HG03342 (cell line): ENCODE results near the gene GPR31.

ENCODE experiments used
- ATAC-seq: cut with Tn5 transposase; IDR thresholded peaks from one replicate; pipeline ENCODE4 v1.9.1; 2021; ENCODE audit warnings: mild to moderate bottlenecking, moderate library complexity; ENCODE audit not compliant: unreplicated experiment

The GPR31 gene

GRCh38 chr6:167141667-167142432 is 15.9 kb downstream of the GPR31 start:
- ATAC-seq: peak; percentile 86

GRCh38 chr6:167140589-167141474 is 16.9 kb downstream of the GPR31 start:
- ATAC-seq: no peak

- ATAC-seq: no peak
Measured at GRCh38 chr6:167139761-167140160, 18.0 kb downstream of the GPR31 start.

DNA sequence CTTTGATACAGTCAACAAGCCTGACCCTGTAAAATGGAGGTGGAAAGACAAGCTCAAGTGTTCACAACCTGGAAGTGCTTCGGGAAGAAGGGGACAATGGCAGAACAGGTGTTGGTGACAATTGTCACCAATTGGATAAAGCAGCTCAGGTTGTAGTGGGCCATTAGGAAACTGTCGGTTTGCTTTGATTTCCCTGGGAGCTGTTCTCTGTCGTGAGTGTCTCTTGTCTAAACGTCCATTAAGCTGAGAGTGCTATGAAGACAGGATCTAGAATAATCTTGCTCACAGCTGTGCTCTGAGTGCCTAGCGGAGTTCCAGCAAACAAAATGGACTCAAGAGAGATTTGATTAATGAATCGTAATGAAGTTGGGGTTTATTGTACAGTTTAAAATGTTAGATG is 19.9 kb downstream of the GPR31 start:
- no peak for ATAC-seq

DNA sequence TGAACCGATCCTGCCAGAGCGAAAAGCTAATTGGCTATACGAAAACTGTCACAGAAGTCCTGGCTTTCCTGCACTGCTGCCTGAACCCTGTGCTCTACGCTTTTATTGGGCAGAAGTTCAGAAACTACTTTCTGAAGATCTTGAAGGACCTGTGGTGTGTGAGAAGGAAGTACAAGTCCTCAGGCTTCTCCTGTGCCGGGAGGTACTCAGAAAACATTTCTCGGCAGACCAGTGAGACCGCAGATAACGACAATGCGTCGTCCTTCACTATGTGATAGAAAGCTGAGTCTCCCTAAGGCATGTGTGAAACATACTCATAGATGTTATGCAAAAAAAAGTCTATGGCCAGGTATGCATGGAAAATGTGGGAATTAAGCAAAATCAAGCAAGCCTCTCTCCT is 20.7 kb downstream of the GPR31 start:
- no peak for ATAC-seq

DNA sequence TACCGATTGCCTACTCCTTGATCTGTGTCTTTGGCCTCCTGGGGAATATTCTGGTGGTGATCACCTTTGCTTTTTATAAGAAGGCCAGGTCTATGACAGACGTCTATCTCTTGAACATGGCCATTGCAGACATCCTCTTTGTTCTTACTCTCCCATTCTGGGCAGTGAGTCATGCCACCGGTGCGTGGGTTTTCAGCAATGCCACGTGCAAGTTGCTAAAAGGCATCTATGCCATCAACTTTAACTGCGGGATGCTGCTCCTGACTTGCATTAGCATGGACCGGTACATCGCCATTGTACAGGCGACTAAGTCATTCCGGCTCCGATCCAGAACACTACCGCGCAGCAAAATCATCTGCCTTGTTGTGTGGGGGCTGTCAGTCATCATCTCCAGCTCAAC is 21.4 kb downstream of the GPR31 start:
- no peak for ATAC-seq

- no peak for ATAC-seq
Measured at GRCh38 chr6:167134448-167135328, 23.1 kb downstream of the GPR31 start.

DNA sequence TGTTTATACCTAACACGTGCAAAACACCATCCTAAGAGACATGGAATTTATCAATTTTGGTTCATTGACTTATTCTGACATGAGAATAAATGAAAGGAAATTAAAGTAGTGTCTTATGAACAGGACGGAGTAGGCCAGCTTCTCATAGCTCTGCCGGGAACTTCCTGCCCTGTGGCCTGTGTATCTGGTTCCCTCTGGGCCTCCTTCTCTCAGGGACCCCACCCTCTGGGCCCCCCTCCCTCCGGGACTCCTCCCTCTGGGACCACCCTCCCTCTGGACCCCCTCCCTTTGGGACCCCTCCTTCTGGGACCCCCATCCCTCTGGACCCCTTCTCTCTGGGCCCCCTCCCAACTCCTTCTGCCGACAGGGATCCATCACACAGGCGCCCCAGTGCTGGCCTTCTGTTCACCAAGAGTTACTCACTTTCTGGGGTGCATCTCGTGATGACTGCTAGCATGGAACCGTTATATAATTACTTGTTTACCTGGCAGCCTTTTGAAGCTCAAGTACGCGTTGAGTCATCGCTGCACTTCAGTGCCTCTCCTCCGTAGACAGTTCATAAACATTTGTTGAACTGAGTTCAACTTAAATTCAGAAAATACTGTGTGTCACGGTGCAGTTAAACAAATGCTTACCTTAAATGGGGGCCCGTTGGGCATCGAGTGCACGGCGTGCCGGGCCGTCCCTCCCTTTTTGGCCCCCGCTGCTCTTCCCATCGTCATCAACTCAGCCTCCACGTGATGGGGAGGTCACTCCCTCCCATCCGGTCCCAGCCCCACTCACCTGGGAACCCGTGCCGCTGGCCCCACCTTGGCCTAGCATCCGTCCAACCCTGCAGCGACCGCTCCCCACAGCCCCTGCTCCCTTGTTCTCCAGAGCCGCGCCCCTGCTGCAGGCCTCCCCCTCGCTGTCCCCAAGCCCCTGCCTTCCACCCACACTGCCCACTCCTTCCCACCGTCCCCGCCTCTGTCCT is 26.8 kb downstream of the GPR31 start:
- ATAC-seq: no peak

DNA sequence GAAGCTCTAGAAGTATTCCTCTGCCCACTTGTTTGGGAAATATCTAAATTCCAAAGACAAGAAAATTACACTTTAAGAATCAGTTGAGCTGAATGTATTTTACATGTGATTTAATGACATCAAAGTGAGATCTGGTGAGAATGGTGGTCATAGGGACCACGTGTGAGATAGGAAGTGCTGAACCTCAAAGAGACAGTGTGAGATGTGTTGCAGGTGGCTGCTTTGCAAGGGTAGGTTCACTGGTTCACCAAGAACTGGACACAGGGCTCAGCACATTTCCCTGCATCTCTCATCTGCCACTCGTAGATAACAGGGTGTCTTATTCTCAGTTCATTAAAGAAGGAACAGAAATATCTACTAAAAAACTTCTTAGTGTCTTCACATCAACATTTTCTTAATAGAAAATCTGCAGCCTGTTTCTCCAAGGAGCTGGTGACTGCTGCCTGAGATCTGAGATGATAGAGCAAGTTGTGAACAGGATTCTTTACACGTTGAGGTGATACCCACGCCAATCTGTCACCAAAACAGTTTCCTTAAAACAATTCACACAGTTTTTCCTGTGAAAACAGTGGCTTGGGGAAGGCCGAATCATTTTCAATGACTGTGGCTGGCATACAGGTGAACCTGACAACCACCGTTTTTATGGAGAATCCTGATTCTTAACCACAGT is 27.6 kb downstream of the GPR31 start:
- no peak for ATAC-seq

DNA sequence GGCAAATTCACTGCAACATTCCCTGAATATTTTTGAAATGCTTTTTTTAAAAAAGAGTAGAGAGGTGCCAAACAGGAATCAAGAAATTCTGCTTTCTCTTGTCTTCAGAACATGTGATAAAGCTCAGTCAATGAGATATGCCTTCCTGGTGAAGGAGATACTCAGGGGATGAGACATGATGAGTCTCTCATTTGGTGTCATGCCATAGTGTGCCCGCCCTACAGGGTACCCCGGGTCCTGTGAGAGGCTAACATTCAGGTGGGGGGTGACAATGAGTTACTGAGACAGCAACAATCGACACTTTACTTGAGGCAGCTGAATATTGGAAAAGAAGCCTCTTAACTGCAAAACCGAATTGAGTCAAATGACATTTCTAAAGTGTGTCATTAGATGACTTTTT is 28.2 kb downstream of the GPR31 start:
- ATAC-seq: no peak

- ATAC-seq: no peak
Measured at GRCh38 chr6:167129159-167129558, 28.6 kb downstream of the GPR31 start.

- no peak for ATAC-seq
Measured at GRCh38 chr6:167127785-167128531, 29.8 kb downstream of the GPR31 start.

- ATAC-seq: no peak
Measured at GRCh38 chr6:167125855-167126349, 31.9 kb downstream of the GPR31 start.

DNA sequence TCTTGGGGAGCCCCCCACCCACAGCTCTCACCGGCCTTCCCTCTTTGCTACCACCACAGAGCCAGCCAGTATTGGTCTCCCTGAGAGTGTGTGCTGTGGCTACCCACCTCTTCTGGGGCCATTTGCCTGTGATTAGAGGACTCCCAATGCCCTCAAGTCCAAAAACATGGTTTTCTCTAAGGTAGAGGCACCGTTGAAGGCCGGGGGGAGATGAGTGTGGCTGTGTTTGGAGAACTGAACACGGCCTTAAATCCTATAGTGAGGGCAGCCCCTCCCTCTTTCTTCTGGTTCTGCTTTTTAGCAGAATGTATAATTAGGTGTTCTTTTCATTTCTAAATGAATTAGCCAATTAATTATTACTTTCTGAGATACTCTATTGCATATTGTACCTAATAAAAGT is 32.4 kb downstream of the GPR31 start:
- no peak for ATAC-seq

DNA sequence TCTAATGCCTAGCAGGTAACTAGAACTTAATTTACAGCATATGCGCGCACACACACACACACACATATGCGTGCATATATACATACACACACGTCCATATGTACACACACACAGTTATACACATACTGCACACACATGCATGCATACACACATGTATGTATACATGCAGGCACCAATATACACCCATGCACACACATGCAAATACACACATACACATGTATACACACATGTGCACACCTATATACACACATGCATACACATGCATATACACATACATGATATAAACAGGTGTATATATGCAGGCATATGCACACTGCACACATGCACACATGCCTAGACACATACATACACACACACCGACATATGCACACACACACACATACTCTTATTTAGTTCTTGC is 33.0 kb downstream of the GPR31 start:
- no peak for ATAC-seq

GRCh38 chr6:167122827-167123657 is 34.7 kb downstream of the GPR31 start, which contains the start of gene CCR6:
CCR6 (plus strand) TSS chr6:167123096; CDS start chr6:167136135, 13,039 bp downstream.
- ATAC-seq: no peak

- ATAC-seq: peak; percentile 29
Measured at GRCh38 chr6:167122041-167122826, 35.5 kb downstream of the GPR31 start.
